ENCODE measurements around the gene CES3.
"Not testable (repeated sequence)": the region's sequence is repeated elsewhere in the genome, so short reads cannot be mapped to it uniquely, and the experiment has no call there.

CES3 gene

GRCh38 chr16:66945939-66946338, 15.1 kb upstream of the CES3 start:
- no peak for DNase-seq (ENCODE audit: low read depth in 2 of 2)

GRCh38 chr16:66946541-66946940, 14.5 kb upstream of the CES3 start:
- no peak for DNase-seq (ENCODE audit: low read depth in 2 of 2)

GRCh38 chr16:66946974-66947301, 14.1 kb upstream of the CES3 start:
- no peak for DNase-seq (ENCODE audit: low read depth in 2 of 2)

- DNase-seq (ENCODE audit: low read depth in 2 of 2), result peak; percentile 67 to 89
Measured at GRCh38 chr16:66947302-66948065, 13.6 kb upstream of the CES3 start.

- DNase-seq (ENCODE audit: low read depth in 2 of 2), result no peak
Measured at GRCh38 chr16:66948134-66948836, 12.8 kb upstream of the CES3 start.

GRCh38 chr16:66948837-66949225, 12.2 kb upstream of the CES3 start:
- no peak for DNase-seq (ENCODE audit: low read depth in 2 of 2)

- no peak for DNase-seq (ENCODE audit: low read depth in 2 of 2)
Measured at GRCh38 chr16:66949472-66949871, 11.6 kb upstream of the CES3 start.

GRCh38 chr16:66950437-66950836, 10.6 kb upstream of the CES3 start:
- no peak for DNase-seq (ENCODE audit: low read depth in 2 of 2)

- no peak for DNase-seq (ENCODE audit: low read depth in 2 of 2)
Measured at GRCh38 chr16:66950971-66951790, 9.9 kb upstream of the CES3 start.

GRCh38 chr16:66952430-66953110, 8.5 kb upstream of the CES3 start:
- DNase-seq (ENCODE audit: low read depth in 2 of 2), result no peak

GRCh38 chr16:66953462-66954096, 7.5 kb upstream of the CES3 start:
- no peak for DNase-seq (ENCODE audit: low read depth in 2 of 2)

GRCh38 chr16:66954097-66954659, 6.9 kb upstream of the CES3 start:
- DNase-seq (ENCODE audit: low read depth in 2 of 2), result peak; percentile 45 to 74

- DNase-seq (ENCODE audit: low read depth in 2 of 2), result not testable (repeated sequence)
Measured at GRCh38 chr16:66955363-66956153, 5.5 kb upstream of the CES3 start.

GRCh38 chr16:66956154-66956457, 5.0 kb upstream of the CES3 start:
- not testable (repeated sequence) for DNase-seq (ENCODE audit: low read depth in 2 of 2)

GRCh38 chr16:66958857-66959703, 2.0 kb upstream of the CES3 start:
- no peak for DNase-seq (ENCODE audit: low read depth in 2 of 2)

GRCh38 chr16:66959704-66960161, 1.3 kb upstream of the CES3 start:
- no peak for DNase-seq (ENCODE audit: low read depth in 2 of 2)

GRCh38 chr16:66960270-66960669, 796 bp upstream of the CES3 start:
- DNase-seq (ENCODE audit: low read depth in 2 of 2), result no peak

- DNase-seq (ENCODE audit: low read depth in 2 of 2), result no peak
Measured at GRCh38 chr16:66961914-66962313, 848 bp downstream of the CES3 start.

- DNase-seq (ENCODE audit: low read depth in 2 of 2), result no peak
Measured at GRCh38 chr16:66964049-66964448, 3.0 kb downstream of the CES3 start.

- no peak for DNase-seq (ENCODE audit: low read depth in 2 of 2)
Measured at GRCh38 chr16:66968847-66969246, 7.8 kb downstream of the CES3 start.
